GM19238 (cell line): ENCODE results near the gene TEP1.
A peak's percentile ranks its signal among the peaks of the same experiment; 100 is the strongest.
"Not testable (repeated sequence)": the region's sequence is repeated elsewhere in the genome, so short reads cannot be mapped to it uniquely, and the experiment has no call there.

Source experiments
- DNase-seq: peaks from one replicate; pipeline ENCODE4 v3.0.0; 2011; ENCODE audit warnings: low spot score; ENCODE audit not compliant: insufficient read length

Gene TEP1

GRCh38 chr14:20343862-20344220 is 69.5 kb downstream of the TEP1 start:
- no peak for DNase-seq

- peak; percentile 79 for DNase-seq
These were observed 70.0 kb downstream of the TEP1 start, which contains the start of gene PARP2 for GRCh38 chr14:20343092-20343861. Gene PARP2 (plus strand): TSS chr14:20343635. CDS start chr14:20343642, 7 bp downstream.

- DNase-seq = no peak
These were observed 71.7 kb downstream of the TEP1 start for GRCh38 chr14:20341646-20342045.

- not testable (repeated sequence) for DNase-seq
These were observed 72.3 kb downstream of the TEP1 start for GRCh38 chr14:20341032-20341431.

GRCh38 chr14:20334017-20334416 is 79.3 kb downstream of the TEP1 start:
- DNase-seq = no peak

GRCh38 chr14:20333494-20333841 is 79.8 kb downstream of the TEP1 start:
- no peak for DNase-seq

- DNase-seq = peak; percentile 42
These were observed 80.4 kb downstream of the TEP1 start, which contains the start of gene CCNB1IP1 for GRCh38 chr14:20332788-20333493. Gene CCNB1IP1 (minus strand): TSS chr14:20333279. CDS start chr14:20316523, 16,756 bp downstream.

GRCh38 chr14:20332431-20332787 is 80.9 kb downstream of the TEP1 start:
- DNase-seq = no peak

- DNase-seq = no peak
These were observed 82.2 kb downstream of the TEP1 start for GRCh38 chr14:20331053-20331613.

- no peak for DNase-seq
These were observed 83.9 kb downstream of the TEP1 start for GRCh38 chr14:20329355-20329754.

- no peak for DNase-seq
These were observed 84.6 kb downstream of the TEP1 start for GRCh38 chr14:20328705-20329104.

GRCh38 chr14:20327005-20327869 is 86.1 kb downstream of the TEP1 start:
- DNase-seq = peak; percentile 10

- no peak for DNase-seq
These were observed 95.6 kb downstream of the TEP1 start for GRCh38 chr14:20317720-20318119.
